Right cardiac atrium (tissue), 5 donors: ENCODE results near the gene PHLPP1. TPM values are rescaled to one million over a fixed set of nuclear protein-coding genes. Genes with fewer than 3 reads are reported as not detected.
A peak's percentile ranks its signal among the peaks of the same experiment; 100 is the strongest.

Experiments used
- ATAC-seq, 2 donors: fragments of 200-7000 bp; cut with Tn5 transposase; one replicate each; pipeline versions ENCODE4 v1.8.0 to v1.9.1; 2020; ENCODE audit warnings: moderate library complexity in 2 of 2, mild to moderate bottlenecking in 1 of 2
- DNase-seq, 3 donors: peaks; one replicate each; pipeline ENCODE4 v3.0.0-alpha.2; 2020
- H3K27ac ChIP-seq: one replicate; pipeline ENCODE4 v1.5.1; 2013; ENCODE audit warnings: mild to moderate bottlenecking, low read length, control low read depth, moderate library complexity
- H3K27me3 ChIP-seq: one replicate; pipeline ENCODE4 v1.6.1; 2013; ENCODE audit not compliant: control insufficient read depth, insufficient read depth
- H3K4me1 ChIP-seq: one replicate; pipeline ENCODE4 v1.6.1; 2013; ENCODE audit warnings: low read length; ENCODE audit not compliant: control insufficient read depth, insufficient read depth
- H3K4me3 ChIP-seq: one replicate; pipeline ENCODE4 v1.5.1; 2013; ENCODE audit warnings: low read length, control low read depth
- H3K9me3 ChIP-seq: one replicate; pipeline ENCODE4 v1.6.1; 2013; ENCODE audit warnings: low read length; ENCODE audit not compliant: control insufficient read depth
- WGBS: extraction: QIAGEN DNeasy Blood & Tissue Kit; methylation state at CpG from one replicate; pipeline ENCODE4 v1.1.7; 2013; 5-methylcytosine and 5-hydroxymethylcytosine counted together
- intact Hi-C, 4 donors: fragments of 100-400 bp; cut with DNase I; formaldehyde crosslinking; loops; one replicate each; pipeline versions ENCODE4 v1.11.0 to v1.14.0; 2022 to 2023
- polyA plus RNA-seq: library from polyadenylated mRNA; stranded (reverse); fragments of 200-250 nt; gene quantifications from one replicate; pipeline ENCODE4 v1.2.3, GENCODE V29; 2013
- total RNA-seq, 4 donors: library from RNA; stranded (reverse); fragmentation: NEBNext Ultra II Directional; extraction: Animal tissue kit (Norgen Biotek cat#: 25700); gene quantifications; one replicate each; pipeline ENCODE4 v1.2.1, GENCODE V29; 2021
- donor health status: healthy with polysubstance abuse.
- donor health status: DM: no; HTN: yes; CAD: no.
- donor health status: DM: no; HTN: no; CAD: no.
- donor health status: DM: no; HTN: yes; CAD: no; lungs with severe emphysema.
- donor health status: DM: yes; HTN: yes; CAD: no.

Gene PHLPP1
- total and polyA plus RNA-seq, 5 donors: 1.7 to 6.4 (median 4.9) TPM

- Histone ChIP-seq H3K27ac (no peak overlapping the region), H3K4me3 (no peak overlapping the region), H3K4me1 (no peaks in the 10 kb centered on the region), H3K27me3 (no peaks in the 10 kb centered on the region), H3K9me3 (no peaks in the 10 kb centered on the region)
- 68% methylated on average over 2 of the region's 2 CpGs for WGBS
- intact Hi-C loops: no loop called here
- DNase-seq (no peak), ATAC-seq (no peak)
Measured at GRCh38 chr18:62919109-62919838, 203.9 kb downstream of the PHLPP1 start.

GRCh38 chr18:62925031-62925688, 209.8 kb downstream of the PHLPP1 start:
- Histone ChIP-seq H3K27ac (no peak overlapping the region), H3K27me3 (no peaks in the 10 kb centered on the region), H3K9me3 (no peaks in the 10 kb centered on the region), H3K4me1 (no peaks in the 10 kb centered on the region), H3K4me3 (no peak overlapping the region)
- ATAC-seq (no peak), DNase-seq (no peak)
- intact Hi-C loops: no loop called here
- WGBS: 96% methylated on average over 5 of the region's 5 CpGs

GRCh38 chr18:62928326-62928725, 213.0 kb downstream of the PHLPP1 start:
- no peaks in the 10 kb centered on the region for H3K4me1 ChIP-seq
- intact Hi-C loops: no loop called here
- H3K27ac ChIP-seq: no peak overlapping the region
- H3K27me3 ChIP-seq: no peaks in the 10 kb centered on the region
- ATAC-seq (no peak), DNase-seq (no peak)
- H3K9me3 ChIP-seq: no peaks in the 10 kb centered on the region
- H3K4me3 ChIP-seq: no peak overlapping the region
- 82% methylated on average over 1 of the region's 1 CpG for WGBS

- H3K27ac ChIP-seq: no peak overlapping the region
- WGBS: 95% methylated on average over 2 of the region's 2 CpGs
- H3K27me3 ChIP-seq: no peaks in the 10 kb centered on the region
- H3K4me1 ChIP-seq: no peaks in the 10 kb centered on the region
- no peaks in the 10 kb centered on the region for H3K9me3 ChIP-seq
- no peak overlapping the region for H3K4me3 ChIP-seq
- DNase-seq (no peak), ATAC-seq (no peak)
- intact Hi-C loops: no loop called here
Measured at GRCh38 chr18:62933261-62933887, 218.0 kb downstream of the PHLPP1 start.

GRCh38 chr18:62935994-62936393, 220.7 kb downstream of the PHLPP1 start:
- Histone ChIP-seq H3K27me3 (no peaks in the 10 kb centered on the region), H3K27ac (no peak overlapping the region), H3K9me3 (no peaks in the 10 kb centered on the region), H3K4me1 (no peaks in the 10 kb centered on the region), H3K4me3 (no peak overlapping the region)
- ATAC-seq: no peak
- DNase-seq: no peak
- intact Hi-C loops: no loop called here
- WGBS: 92% methylated on average over 3 of the region's 3 CpGs

GRCh38 chr18:62937065-62937464, 221.7 kb downstream of the PHLPP1 start:
- no peak overlapping the region for H3K4me3 ChIP-seq
- ATAC-seq (peak in 1 of 2 donors; percentile 40), DNase-seq (no peak)
- no peaks in the 10 kb centered on the region for H3K4me1 ChIP-seq
- H3K9me3 ChIP-seq: no peaks in the 10 kb centered on the region
- 71% methylated on average over 2 of the region's 2 CpGs for WGBS
- intact Hi-C loops: no loop called here
- no peak overlapping the region for H3K27ac ChIP-seq
- no peaks in the 10 kb centered on the region for H3K27me3 ChIP-seq

- WGBS: 43% methylated on average over 1 of the region's 1 CpG
- ATAC-seq (no peak), DNase-seq (no peak)
- no peak overlapping the region for H3K4me3 ChIP-seq
- no peaks in the 10 kb centered on the region for H3K27me3 ChIP-seq
- H3K27ac ChIP-seq: no peak overlapping the region
- intact Hi-C loops: no loop called here
- no peaks in the 10 kb centered on the region for H3K9me3 ChIP-seq
- no peaks in the 10 kb centered on the region for H3K4me1 ChIP-seq
Measured at GRCh38 chr18:62938006-62938405, 222.7 kb downstream of the PHLPP1 start.

GRCh38 chr18:62938487-62938886, 223.1 kb downstream of the PHLPP1 start:
- no peak for ATAC-seq
- Histone ChIP-seq H3K27ac (no peak overlapping the region), H3K4me1 (no peaks in the 10 kb centered on the region)

GRCh38 chr18:62939433-62939832, 224.1 kb downstream of the PHLPP1 start:
- Histone ChIP-seq H3K27me3 (no peaks in the 10 kb centered on the region), H3K4me3 (peak overlapping the region; percentile 10), H3K9me3 (no peaks in the 10 kb centered on the region), H3K4me1 (no peaks in the 10 kb centered on the region), H3K27ac (no peak overlapping the region)
- ATAC-seq (peak; percentile 72 to 84), DNase-seq (no peak)
- intact Hi-C loops: no loop called here
- 28% methylated on average over 6 of the region's 6 CpGs for WGBS

More at GRCh38 chr18:62938487-62938886, 223.1 kb downstream of the PHLPP1 start:
- no peaks in the 10 kb centered on the region for H3K9me3 ChIP-seq
- intact Hi-C loops: no loop called here
- no peak overlapping the region for H3K4me3 ChIP-seq
- DNase-seq: no peak
- no peaks in the 10 kb centered on the region for H3K27me3 ChIP-seq

- no peak overlapping the region for H3K4me3 ChIP-seq
Measured at GRCh38 chr18:62939926-62940325, 224.6 kb downstream of the PHLPP1 start.

GRCh38 chr18:62942578-62942977, 227.2 kb downstream of the PHLPP1 start:
- ATAC-seq (no peak), DNase-seq (no peak)
- no peak overlapping the region for H3K27ac ChIP-seq
- H3K27me3 ChIP-seq: no peaks in the 10 kb centered on the region
- 95% methylated on average over 8 of the region's 8 CpGs for WGBS
- H3K4me1 ChIP-seq: no peaks in the 10 kb centered on the region
- H3K9me3 ChIP-seq: no peaks in the 10 kb centered on the region
- intact Hi-C loops: no loop called here
- no peak overlapping the region for H3K4me3 ChIP-seq

More at GRCh38 chr18:62939926-62940325, 224.6 kb downstream of the PHLPP1 start:
- intact Hi-C loops: no loop called here
- peak; percentile 23 to 24 for ATAC-seq
- WGBS: 65% methylated on average over 3 of the region's 3 CpGs
- no peaks in the 10 kb centered on the region for H3K27me3 ChIP-seq
- H3K9me3 ChIP-seq: no peaks in the 10 kb centered on the region
- DNase-seq: no peak
- peak overlapping the region; percentile 17 for H3K27ac ChIP-seq
- no peaks in the 10 kb centered on the region for H3K4me1 ChIP-seq
